GM12878 (cell line): ENCODE data around the gene AIMP2. TPM values are rescaled to one million over a fixed set of nuclear protein-coding genes. Genes with fewer than 3 reads are reported as not detected.
A peak's percentile ranks its signal among the peaks of the same experiment; 100 is the strongest.

Source experiments
- ASH2L ChIP-seq: fragments of 300-600, 200-600 bp; sonication (generic); IDR thresholded peaks from 2 replicates; pipeline ENCODE4 v1.6.1; 2017; ENCODE audit warnings: low read depth, mild to moderate bottlenecking, borderline replicate concordance
- ATF2 ChIP-seq: IDR thresholded peaks from 2 replicates; pipeline ENCODE4 v1.6.1; 2012; ENCODE audit warnings: low read length, inconsistent platforms
- ATF3 ChIP-seq: IDR thresholded peaks from 2 replicates; pipeline ENCODE4 v1.6.1; 2011; ENCODE audit warnings: low read depth, mild to moderate bottlenecking, low read length, moderate library complexity, borderline replicate concordance; ENCODE audit errors: extremely low read depth
- ELK1 ChIP-seq: IDR thresholded peaks from 2 replicates; pipeline ENCODE4 v1.6.1; 2012; ENCODE audit warnings: low read depth, low read length, improper control_type of control experiment
- ESRRA ChIP-seq: IDR thresholded peaks from 2 replicates; pipeline ENCODE4 v1.6.1; 2012; ENCODE audit warnings: mild to moderate bottlenecking, low read length, improper control_type of control experiment
- FOS ChIP-seq: IDR thresholded peaks from 3 replicates; pipeline ENCODE4 v1.6.1; 2011; ENCODE audit warnings: borderline replicate concordance; ENCODE audit not compliant: insufficient read length; ENCODE audit errors: extremely low read depth
- FOXM1 ChIP-seq: IDR thresholded peaks from 2 replicates; pipeline ENCODE4 v1.6.1; 2012; ENCODE audit warnings: low read depth, mild to moderate bottlenecking, inconsistent platforms, low read length, moderate library complexity
- IRF5 ChIP-seq: fragments of 450-650 bp; IDR thresholded peaks from 2 replicates; pipeline ENCODE4 v1.6.1; 2017; ENCODE audit warnings: borderline replicate concordance
- JUNB ChIP-seq: IDR thresholded peaks from 2 replicates; pipeline ENCODE4 v1.6.1; 2016; ENCODE audit warnings: antibody characterized with exemption, mild to moderate bottlenecking
- KDM1A ChIP-seq: fragments of 200-600 bp; sonication (generic); IDR thresholded peaks from 2 replicates; pipeline ENCODE4 v1.6.1; 2016; ENCODE audit warnings: borderline replicate concordance
- MEF2A ChIP-seq: IDR thresholded peaks from 2 replicates; pipeline ENCODE4 v1.6.1; 2011; ENCODE audit warnings: low read depth, mild to moderate bottlenecking, low read length, moderate library complexity; ENCODE audit not compliant: insufficient read depth
- NR2F1 ChIP-seq: fragments of 450-650 bp; conservative IDR thresholded peaks from 2 replicates; pipeline ENCODE4 v1.6.1; 2017; ENCODE audit warnings: mild to moderate bottlenecking
- PAX5 ChIP-seq: IDR thresholded peaks from 2 replicates; pipeline ENCODE4 v1.6.1; 2011; ENCODE audit warnings: low read depth, low read length, borderline replicate concordance
- POLR2AphosphoS2 ChIP-seq: IDR thresholded peaks from 2 replicates; pipeline ENCODE4 v1.6.1; 2011; ENCODE audit warnings: low read depth, mild to moderate bottlenecking, low read length, improper control_type of control experiment, moderate library complexity
- POU2F2 ChIP-seq: IDR thresholded peaks from 3 replicates; pipeline ENCODE4 v1.6.1; 2011; ENCODE audit warnings: low read depth, mild to moderate bottlenecking, low read length, borderline replicate concordance
- RB1 ChIP-seq: fragments of 450-650 bp; formaldehyde crosslinking; IDR thresholded peaks from 2 replicates; pipeline ENCODE4 v1.6.1; 2017; ENCODE audit warnings: mild to moderate bottlenecking, borderline replicate concordance
- RUNX3 ChIP-seq: IDR thresholded peaks from 2 replicates; pipeline ENCODE4 v1.6.1; 2012; ENCODE audit warnings: low read length, inconsistent platforms
- SMAD5 ChIP-seq: IDR thresholded peaks from 2 replicates; pipeline ENCODE4 v1.6.1; 2016; ENCODE audit warnings: antibody characterized with exemption, low read depth
- STAT1 ChIP-seq: fragments of 450-650 bp; conservative IDR thresholded peaks from 2 replicates; pipeline ENCODE4 v1.6.1; 2014; ENCODE audit warnings: antibody characterized with exemption, mild to moderate bottlenecking
- SUZ12 ChIP-seq: fragments of 200-600 bp; sonication (generic); IDR thresholded peaks from one replicate; pipeline ENCODE4 v1.6.1; 2018; ENCODE audit warnings: antibody characterized with exemption, mild to moderate bottlenecking; ENCODE audit not compliant: unreplicated experiment
- TCF3 ChIP-seq: IDR thresholded peaks from 2 replicates; pipeline ENCODE4 v1.6.1; 2012; ENCODE audit warnings: low read depth, mild to moderate bottlenecking, low read length, borderline replicate concordance; ENCODE audit not compliant: insufficient read depth
- ZNF24 ChIP-seq: fragments of 450-650 bp; IDR thresholded peaks from 2 replicates; pipeline ENCODE4 v1.6.1; 2017; ENCODE audit warnings: antibody characterized with exemption, mild to moderate bottlenecking
- ZNF384 ChIP-seq: IDR thresholded peaks from 2 replicates; pipeline ENCODE4 v1.6.1; 2012; ENCODE audit warnings: low read depth, mild to moderate bottlenecking, low read length, improper control_type of control experiment, borderline replicate concordance
- ZNF592 ChIP-seq: fragments of 450-650 bp; IDR thresholded peaks from 2 replicates; pipeline ENCODE4 v1.6.1; 2017; ENCODE audit warnings: mild to moderate bottlenecking, moderate library complexity
- ZZZ3 ChIP-seq: IDR thresholded peaks from 2 replicates; pipeline ENCODE4 v1.6.1; 2011; ENCODE audit warnings: low read depth; ENCODE audit not compliant: control insufficient read depth, insufficient read length
- polyA plus RNA-seq, 11 experiments: library from polyadenylated mRNA; depleted of rRNA in 4 of 11; unstranded in 6 of 11; stranded (reverse) in 5 of 11; fragments of >200 nt; fragmentation: Nextera tagmentation in 4 of 11; fragmentation: Illumina TruSeq in 1 of 11; extraction: Ambion mirVana in 4 of 11; extraction: Trizol in 1 of 11; gene quantifications; 1 replicate in 1 of 11; 2 replicates in 10 of 11; pipeline versions ENCODE4 v1.2.1 to v1.2.3, GENCODE V29; 2011 to 2016; ENCODE audit warnings: inconsistent platforms in 2 of 11, missing spikeins in 2 of 11, low read depth in 1 of 11
- total RNA-seq, 4 experiments: library from RNA; depleted of rRNA in 3 of 4; stranded (reverse); fragments of >200 nt in 3 of 4; fragmentation: Illumina TruSeq in 1 of 4; extraction: Trizol in 1 of 4; gene quantifications; 2 replicates each; pipeline versions ENCODE4 v1.2.1 to v1.2.3, GENCODE V29; 2013 to 2021

Gene AIMP2
- total and polyA plus RNA-seq, 10 of the 15 experiments (the other 5 are each of a cell fraction or from before 2014, with no cell fraction given), result 46.7 to 130 (median 70.5) TPM

- no peak for TF ChIP-seq RUNX3
- no peak for TF ChIP-seq RB1
- TF ChIP-seq JUNB, result peak; percentile 85
- TF ChIP-seq ELK1, result no peak
- TF ChIP-seq IRF5, result no peak
- no peak for TF ChIP-seq PAX5
- no peak for TF ChIP-seq ZNF592
- no peak for TF ChIP-seq ESRRA
- TF ChIP-seq ATF2, result peak; percentile 67
- TF ChIP-seq FOXM1, result peak; percentile 25; the same call in 1 of the 2 replicates
- no peak for TF ChIP-seq STAT1
- no peak for TF ChIP-seq ATF3
- no peak for TF ChIP-seq POLR2AphosphoS2
- TF ChIP-seq KDM1A, result no peak
- TF ChIP-seq ZNF24, result no peak
- TF ChIP-seq POU2F2, result no peak
- no peak for TF ChIP-seq SUZ12
- no peak for TF ChIP-seq TCF3
- no peak for TF ChIP-seq ASH2L
- TF ChIP-seq ZZZ3, result no peak
- no peak for TF ChIP-seq MEF2A
- TF ChIP-seq ZNF384, result no peak
- TF ChIP-seq FOS, result no peak
- no peak for TF ChIP-seq SMAD5
- no peak for TF ChIP-seq NR2F1
Observed at GRCh38 chr7:6056616-6057015, 47.5 kb downstream of the AIMP2 start (continued).
